Keratinocyte (primary cell): Measurements from ENCODE around the gene CD247. TPM values are rescaled to one million over a fixed set of nuclear protein-coding genes. Genes with fewer than 3 reads are reported as not detected.

Experiments used
- DNase-seq: peaks from one replicate; pipeline ENCODE4 v3.0.0-alpha.2; 2011; ENCODE audit warnings: low read depth, missing footprints, low spot score
- FAIRE-seq: peaks from 2 replicates; lab custom pipeline; 2011; peaks lifted over from hg19 to GRCh38; lab: Jason Lieb, UNC
- H2AFZ ChIP-seq: 2 replicates; pipeline ENCODE4 v1.6.0; 2012; ENCODE audit warnings: low read length, control low read depth, inconsistent platforms; ENCODE audit not compliant: control insufficient read depth
- H3K27ac ChIP-seq: 2 replicates; pipeline ENCODE4 v1.5.1; 2011; ENCODE audit warnings: low read length; ENCODE audit not compliant: control insufficient read depth, insufficient read depth
- H3K27me3 ChIP-seq: 3 replicates; pipeline ENCODE4 v1.6.0; 2011; ENCODE audit warnings: low read length; ENCODE audit not compliant: control insufficient read depth, insufficient read depth; ENCODE audit errors: extremely low read depth
- H3K36me3 ChIP-seq, 2 experiments: 2 replicates in 1 of 2; 3 replicates in 1 of 2; pipeline ENCODE4 v1.5.1; 2011; ENCODE audit warnings: low read length in 2 of 2, mild to moderate bottlenecking in 1 of 2; ENCODE audit not compliant: control insufficient read depth in 2 of 2, insufficient read depth in 2 of 2; ENCODE audit errors: extremely low read depth in 1 of 2
- H3K4me1 ChIP-seq: 3 replicates; pipeline ENCODE4 v1.5.1; 2011; ENCODE audit warnings: low read length; ENCODE audit not compliant: control insufficient read depth, insufficient read depth; ENCODE audit errors: extremely low read depth
- H3K4me2 ChIP-seq: 3 replicates; pipeline ENCODE4 v1.6.0; 2011; ENCODE audit warnings: low read depth, low read length; ENCODE audit not compliant: control insufficient read depth, insufficient read depth; ENCODE audit errors: extremely low read depth
- H3K4me3 ChIP-seq, 3 experiments: fragments of 200-600 bp in 1 of 3; sonication (generic) in 1 of 3; 2 replicates in 2 of 3; 3 replicates in 1 of 3; pipeline ENCODE4 v1.5.1; 2011 to 2016; ENCODE audit warnings: low read length in 3 of 3, mild to moderate bottlenecking in 3 of 3, control low read depth in 2 of 3, inconsistent platforms in 1 of 3, low read depth in 1 of 3, mixed read lengths in 1 of 3, mixed run types in 1 of 3, moderate library complexity in 1 of 3; ENCODE audit not compliant: control insufficient read depth in 2 of 3, insufficient read depth in 2 of 3; ENCODE audit errors: extremely low read depth in 1 of 3
- H3K79me2 ChIP-seq: 2 replicates; pipeline ENCODE4 v1.6.0; 2012; ENCODE audit warnings: low read length; ENCODE audit not compliant: control insufficient read depth, insufficient read depth
- H3K9ac ChIP-seq: 3 replicates; pipeline ENCODE4 v1.6.0; 2011; ENCODE audit warnings: low read length; ENCODE audit not compliant: control insufficient read depth, insufficient read depth; ENCODE audit errors: extremely low read depth
- H3K9me1 ChIP-seq: 3 replicates; pipeline ENCODE4 v1.6.0; 2011; ENCODE audit warnings: low read length; ENCODE audit not compliant: control insufficient read depth, insufficient read depth; ENCODE audit errors: extremely low read depth
- H3K9me3 ChIP-seq: 2 replicates; pipeline ENCODE4 v1.5.1; 2012; ENCODE audit warnings: low read depth, low read length; ENCODE audit not compliant: control insufficient read depth
- H4K20me1 ChIP-seq: 3 replicates; pipeline ENCODE4 v1.6.0; 2011; ENCODE audit warnings: low read length; ENCODE audit not compliant: control insufficient read depth, insufficient read depth; ENCODE audit errors: extremely low read depth
- EZH2 ChIP-seq: IDR thresholded peaks from one replicate; pipeline ENCODE4 v1.6.1; 2012; ENCODE audit warnings: inconsistent platforms, mild to moderate bottlenecking, low read length, moderate library complexity
- dilution Hi-C: fragments of 300-500 bp; cut with MboI; formaldehyde crosslinking; loops from one replicate; pipeline ENCODE4 v1.7.0; 2020; ENCODE audit warnings: low sequenced_read_pairs; ENCODE audit not compliant: extremely low pct_ligation_motif_present
- polyA plus RNA-seq, 5 experiments: library from polyadenylated mRNA; depleted of rRNA in 3 of 5; stranded (reverse) in 3 of 5; stranded (forward) in 1 of 5; unstranded in 1 of 5; fragments of >200 nt; gene quantifications; 1 replicate in 1 of 5; 2 replicates in 3 of 5; 3 replicates in 1 of 5; pipeline versions ENCODE4 v1.2.1 to v1.2.3, GENCODE V29; 2011 to 2012; ENCODE audit warnings: missing spikeins in 2 of 5, low read depth in 1 of 5, low replicate concordance in 1 of 5
- TF ChIP-seq, protein P1 (sequence below), 3 experiments: IDR thresholded peaks in 1 of 3; conservative IDR thresholded peaks in 1 of 3; optimal IDR thresholded peaks in 1 of 3; 2 replicates in 2 of 3; 3 replicates in 1 of 3; pipeline versions ENCODE3 to v1.5.1; 2011; ENCODE audit warnings: low read length in 3 of 3, mild to moderate bottlenecking in 3 of 3, moderate library complexity in 2 of 3, control low read depth in 1 of 3, inconsistent platforms in 1 of 3; ENCODE audit not compliant: insufficient read depth in 2 of 3; ENCODE audit errors: extremely low read depth in 1 of 3

Gene CD247
- polyA plus RNA-seq, 1 donor (not counting 4 experiments of a cell fraction or from before 2014, with no cell fraction given): not detected

DNA sequence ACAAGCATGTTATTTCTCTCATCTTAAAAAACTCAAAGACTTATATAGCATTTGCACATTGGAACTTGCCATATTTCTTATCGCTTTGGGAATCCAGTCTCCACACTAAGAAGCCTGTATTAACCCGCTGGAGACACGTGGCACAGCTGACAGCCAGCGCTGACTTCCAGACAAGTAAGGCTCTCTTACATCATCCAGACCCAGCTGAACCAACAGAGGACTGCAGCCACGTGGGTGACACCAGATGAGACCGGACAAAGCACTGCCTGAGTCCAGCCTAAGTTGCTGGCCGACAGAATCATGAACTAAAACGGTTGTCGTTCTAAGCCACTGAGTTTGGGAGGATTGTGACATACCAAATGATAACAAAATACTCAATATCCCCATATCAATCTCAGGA, 6.3 kb upstream of the CD247 start:
- no peak overlapping the region for H3K4me3 ChIP-seq
- H3K9me3 ChIP-seq: no peaks in the 10 kb centered on the region
- H4K20me1 ChIP-seq: no peaks in the 10 kb centered on the region
- TF ChIP-seq, protein P1, sequence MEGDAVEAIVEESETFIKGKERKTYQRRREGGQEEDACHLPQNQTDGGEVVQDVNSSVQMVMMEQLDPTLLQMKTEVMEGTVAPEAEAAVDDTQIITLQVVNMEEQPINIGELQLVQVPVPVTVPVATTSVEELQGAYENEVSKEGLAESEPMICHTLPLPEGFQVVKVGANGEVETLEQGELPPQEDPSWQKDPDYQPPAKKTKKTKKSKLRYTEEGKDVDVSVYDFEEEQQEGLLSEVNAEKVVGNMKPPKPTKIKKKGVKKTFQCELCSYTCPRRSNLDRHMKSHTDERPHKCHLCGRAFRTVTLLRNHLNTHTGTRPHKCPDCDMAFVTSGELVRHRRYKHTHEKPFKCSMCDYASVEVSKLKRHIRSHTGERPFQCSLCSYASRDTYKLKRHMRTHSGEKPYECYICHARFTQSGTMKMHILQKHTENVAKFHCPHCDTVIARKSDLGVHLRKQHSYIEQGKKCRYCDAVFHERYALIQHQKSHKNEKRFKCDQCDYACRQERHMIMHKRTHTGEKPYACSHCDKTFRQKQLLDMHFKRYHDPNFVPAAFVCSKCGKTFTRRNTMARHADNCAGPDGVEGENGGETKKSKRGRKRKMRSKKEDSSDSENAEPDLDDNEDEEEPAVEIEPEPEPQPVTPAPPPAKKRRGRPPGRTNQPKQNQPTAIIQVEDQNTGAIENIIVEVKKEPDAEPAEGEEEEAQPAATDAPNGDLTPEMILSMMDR (optimal IDR thresholded peaks at IDR 0.05 in 1 of 3, IDR thresholded peaks at IDR 0.05 in 1 of 3, conservative IDR thresholded peaks at IDR 0.05 in 1 of 3; ENCODE audit: extremely low read depth in 1 of 3, insufficient read depth in 2 of 3, low read length in 3 of 3): no peak
- no peak for TF ChIP-seq EZH2
- no peaks in the 10 kb centered on the region for H3K79me2 ChIP-seq
- no peaks in the 10 kb centered on the region for H3K27me3 ChIP-seq
- no peak overlapping the region for H2AFZ ChIP-seq
- dilution Hi-C loops: loop anchor here (25.0 kb wide), 1 partner anchor 462 kb away; no protein-coding TSS in a partner anchor
- H3K4me2 ChIP-seq: no peak overlapping the region
- no peak overlapping the region for H3K9ac ChIP-seq
- H3K27ac ChIP-seq: no peak overlapping the region
- H3K4me1 ChIP-seq: no peaks in the 10 kb centered on the region
- DNase-seq (no peak), FAIRE-seq (no peak)
- no peaks in the 10 kb centered on the region for H3K36me3 ChIP-seq
- H3K9me1 ChIP-seq: no peaks in the 10 kb centered on the region

DNA sequence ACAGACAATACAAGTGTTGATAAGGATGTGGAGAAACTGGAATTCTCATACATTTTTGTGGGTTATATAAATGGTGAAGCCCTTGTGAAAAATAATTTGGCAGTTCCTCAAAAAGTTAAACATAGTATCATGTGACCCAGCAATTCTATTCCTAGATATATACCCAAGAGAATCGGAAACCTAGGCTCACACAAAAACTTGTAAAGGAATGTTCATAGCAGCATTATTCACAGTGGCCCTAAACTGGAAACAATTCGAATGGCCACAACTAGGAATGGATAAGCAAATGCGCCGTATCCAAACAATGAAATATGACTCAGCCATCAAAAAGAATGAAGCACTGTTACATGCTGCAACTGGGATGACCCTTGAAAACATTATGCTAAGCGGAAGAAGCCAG, 3.9 kb upstream of the CD247 start:
- Histone ChIP-seq H3K9ac (no peak overlapping the region), H3K9me3 (no peaks in the 10 kb centered on the region), H3K27me3 (peaks cover 3% of the 10 kb centered on the region), H2AFZ (no peak overlapping the region), H3K79me2 (no peaks in the 10 kb centered on the region), H3K27ac (no peak overlapping the region), H3K9me1 (no peaks in the 10 kb centered on the region), H3K36me3 (no peaks in the 10 kb centered on the region), H3K4me1 (no peaks in the 10 kb centered on the region), H3K4me2 (no peak overlapping the region), H4K20me1 (no peaks in the 10 kb centered on the region), H3K4me3 (no peak overlapping the region)
- DNase-seq (no peak), FAIRE-seq (no peak)
- dilution Hi-C loops: loop anchor here (25.0 kb wide), 1 partner anchor 460 kb away; no protein-coding TSS in a partner anchor
- TF ChIP-seq, protein P1 (optimal IDR thresholded peaks at IDR 0.05 in 1 of 3, IDR thresholded peaks at IDR 0.05 in 1 of 3, conservative IDR thresholded peaks at IDR 0.05 in 1 of 3; ENCODE audit: extremely low read depth in 1 of 3, insufficient read depth in 2 of 3, low read length in 3 of 3): no peak
- TF ChIP-seq EZH2: no peak
